ENCODE measurements around the gene NTSR1.

NTSR1 gene

DNA sequence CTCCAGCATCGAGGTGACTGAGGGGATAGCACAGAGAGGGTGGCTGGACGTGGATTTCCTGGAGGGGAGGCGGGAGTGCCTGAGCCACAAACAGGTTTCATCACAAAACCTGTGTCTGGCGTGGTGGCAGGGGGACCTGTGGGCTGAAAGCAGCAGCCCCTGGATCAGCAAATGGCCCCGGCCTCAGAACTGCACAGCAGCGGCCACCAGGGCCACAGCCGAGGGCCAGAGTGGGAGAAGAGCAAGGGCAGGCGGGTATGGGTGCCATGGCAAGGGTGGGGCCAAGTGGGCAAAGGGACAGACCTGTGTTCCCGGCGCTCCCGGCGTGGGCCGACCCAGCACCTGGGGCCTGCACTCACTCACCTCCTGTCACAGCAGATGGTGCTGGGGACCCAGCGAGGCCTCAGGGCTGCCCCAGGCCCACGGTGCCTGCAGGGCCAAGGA lies 19.0 kb downstream of the NTSR1 start:
- no peak overlapping the region for H2AFZ ChIP-seq (ENCODE audit: low read length)
- H3K9me2 ChIP-seq (replicated peaks; ENCODE audit: low read depth, low read length) = no peaks in the 10 kb centered on the region
- no peaks in the 10 kb centered on the region for H3K9me3 ChIP-seq (ENCODE audit: insufficient read depth, low read depth, low read length)
- no peak overlapping the region for H3K4me3 ChIP-seq (ENCODE audit: low read length, poor library complexity, severe bottlenecking)
- no peak overlapping the region for H3K4me2 ChIP-seq (ENCODE audit: low read depth, low read length, poor library complexity, severe bottlenecking)
- TF ChIP-seq, protein P1, sequence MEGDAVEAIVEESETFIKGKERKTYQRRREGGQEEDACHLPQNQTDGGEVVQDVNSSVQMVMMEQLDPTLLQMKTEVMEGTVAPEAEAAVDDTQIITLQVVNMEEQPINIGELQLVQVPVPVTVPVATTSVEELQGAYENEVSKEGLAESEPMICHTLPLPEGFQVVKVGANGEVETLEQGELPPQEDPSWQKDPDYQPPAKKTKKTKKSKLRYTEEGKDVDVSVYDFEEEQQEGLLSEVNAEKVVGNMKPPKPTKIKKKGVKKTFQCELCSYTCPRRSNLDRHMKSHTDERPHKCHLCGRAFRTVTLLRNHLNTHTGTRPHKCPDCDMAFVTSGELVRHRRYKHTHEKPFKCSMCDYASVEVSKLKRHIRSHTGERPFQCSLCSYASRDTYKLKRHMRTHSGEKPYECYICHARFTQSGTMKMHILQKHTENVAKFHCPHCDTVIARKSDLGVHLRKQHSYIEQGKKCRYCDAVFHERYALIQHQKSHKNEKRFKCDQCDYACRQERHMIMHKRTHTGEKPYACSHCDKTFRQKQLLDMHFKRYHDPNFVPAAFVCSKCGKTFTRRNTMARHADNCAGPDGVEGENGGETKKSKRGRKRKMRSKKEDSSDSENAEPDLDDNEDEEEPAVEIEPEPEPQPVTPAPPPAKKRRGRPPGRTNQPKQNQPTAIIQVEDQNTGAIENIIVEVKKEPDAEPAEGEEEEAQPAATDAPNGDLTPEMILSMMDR (conservative IDR thresholded peaks at IDR 0.05; ENCODE audit: low read length) = no peak
- TF ChIP-seq EZH2phosphoT487 (IDR thresholded peaks at IDR 0.05; ENCODE audit: borderline replicate concordance) = no peak
- H3K79me2 ChIP-seq (ENCODE audit: insufficient read depth, low read length) = no peaks in the 10 kb centered on the region
- no peak overlapping the region for H3K9ac ChIP-seq (ENCODE audit: low read depth, low read length, poor library complexity, severe bottlenecking)
- no peaks in the 10 kb centered on the region for H4K20me1 ChIP-seq (ENCODE audit: insufficient read depth, low read length, poor library complexity, severe bottlenecking)
- H3F3A ChIP-seq (ENCODE audit: low read depth) = no peaks in the 10 kb centered on the region
- H3K27me3 ChIP-seq (ENCODE audit: insufficient read depth, low read length, poor library complexity, severe bottlenecking) = no peaks in the 10 kb centered on the region
- H3K4me1 ChIP-seq (ENCODE audit: insufficient read depth, low read length, poor library complexity, severe bottlenecking) = no peaks in the 10 kb centered on the region
- H3K36me3 ChIP-seq (ENCODE audit: insufficient read depth, low read length) = no peaks in the 10 kb centered on the region

DNA sequence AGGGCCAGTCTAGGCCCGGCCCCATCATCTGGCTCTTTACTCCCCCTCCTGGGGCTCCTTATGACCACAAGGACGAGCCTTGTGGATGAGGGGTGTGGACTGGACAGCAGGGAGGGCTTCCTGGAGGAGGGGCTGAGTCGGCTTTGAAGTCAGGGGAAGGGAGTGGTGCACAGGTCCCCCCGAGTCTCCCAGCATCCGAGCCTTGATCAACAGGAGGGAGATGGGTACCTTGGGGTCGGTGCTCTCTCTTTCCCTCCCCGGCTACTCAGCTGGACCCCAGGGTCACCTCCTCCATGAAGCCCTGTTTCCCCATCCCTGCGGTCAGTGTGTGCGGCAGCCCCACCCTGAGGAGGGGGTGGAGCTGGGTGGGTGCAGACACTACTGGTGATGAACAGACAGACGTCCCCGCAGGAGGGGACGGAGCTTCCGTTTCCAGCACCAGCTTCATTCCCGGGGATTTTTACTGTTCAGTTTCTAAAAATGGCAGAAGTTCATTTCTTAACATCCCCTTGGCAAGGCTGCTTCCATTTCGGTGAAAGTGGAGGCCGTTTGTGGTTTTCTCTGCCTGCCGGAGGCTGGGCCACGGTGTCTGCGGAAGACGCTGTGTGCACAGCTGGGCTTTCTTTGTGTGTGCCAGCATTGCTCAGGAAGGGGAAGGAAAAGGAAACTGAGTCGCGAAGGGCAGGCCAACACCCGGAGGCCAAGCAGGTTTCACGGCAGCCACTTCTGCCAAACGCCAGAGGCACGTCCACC lies 19.6 kb downstream of the NTSR1 start:
- Histone ChIP-seq H3K79me2 (ENCODE audit: insufficient read depth, low read length) (no peaks in the 10 kb centered on the region), H3K27me3 (ENCODE audit: insufficient read depth, low read length, poor library complexity, severe bottlenecking) (no peaks in the 10 kb centered on the region), H3K4me1 (ENCODE audit: insufficient read depth, low read length, poor library complexity, severe bottlenecking) (no peaks in the 10 kb centered on the region), H3K9me2 (replicated peaks; ENCODE audit: low read depth, low read length) (no peaks in the 10 kb centered on the region), H4K20me1 (ENCODE audit: insufficient read depth, low read length, poor library complexity, severe bottlenecking) (no peaks in the 10 kb centered on the region), H3K4me2 (ENCODE audit: low read depth, low read length, poor library complexity, severe bottlenecking) (no peak overlapping the region), H3K4me3 (ENCODE audit: low read length, poor library complexity, severe bottlenecking) (no peak overlapping the region), H3K36me3 (ENCODE audit: insufficient read depth, low read length) (no peaks in the 10 kb centered on the region), H2AFZ (ENCODE audit: low read length) (no peak overlapping the region), H3K9ac (ENCODE audit: low read depth, low read length, poor library complexity, severe bottlenecking) (no peak overlapping the region), H3K9me3 (ENCODE audit: insufficient read depth, low read depth, low read length) (no peaks in the 10 kb centered on the region), H3F3A (ENCODE audit: low read depth) (no peaks in the 10 kb centered on the region)
- TF ChIP-seq, protein P1 (conservative IDR thresholded peaks at IDR 0.05; ENCODE audit: low read length) = no peak
- TF ChIP-seq EZH2phosphoT487 (IDR thresholded peaks at IDR 0.05; ENCODE audit: borderline replicate concordance) = no peak

DNA sequence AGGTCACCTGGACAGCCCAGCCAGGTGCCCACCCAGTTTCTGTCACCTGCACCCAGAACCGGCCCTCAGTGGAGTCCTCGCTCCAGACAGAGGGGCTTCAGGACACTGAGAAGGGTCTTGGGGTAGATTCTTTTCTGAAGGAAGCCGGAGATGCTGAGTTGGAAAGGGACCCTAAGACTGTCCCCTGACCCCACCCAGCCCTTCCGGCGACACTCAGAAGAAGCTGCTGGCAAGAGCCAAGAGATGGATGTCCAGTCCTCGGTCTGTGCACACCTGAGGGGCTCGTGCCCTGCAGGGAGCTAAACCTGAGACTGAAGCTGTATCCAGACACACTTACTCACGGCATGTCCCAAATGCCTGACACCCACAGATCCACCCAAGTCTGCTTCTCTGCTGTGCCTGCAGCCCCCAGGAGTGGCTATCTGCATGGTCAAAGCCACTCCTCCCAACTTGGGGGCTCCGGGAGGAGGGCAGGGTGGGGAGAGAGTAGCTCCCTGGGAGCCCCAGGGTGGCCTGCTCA lies 20.2 kb downstream of the NTSR1 start:
- Histone ChIP-seq H4K20me1 (ENCODE audit: insufficient read depth, low read length, poor library complexity, severe bottlenecking) (no peaks in the 10 kb centered on the region), H3K4me2 (ENCODE audit: low read depth, low read length, poor library complexity, severe bottlenecking) (no peak overlapping the region), H3K9ac (ENCODE audit: low read depth, low read length, poor library complexity, severe bottlenecking) (no peak overlapping the region), H3K4me3 (ENCODE audit: low read length, poor library complexity, severe bottlenecking) (no peak overlapping the region), H3K4me1 (ENCODE audit: insufficient read depth, low read length, poor library complexity, severe bottlenecking) (no peaks in the 10 kb centered on the region), H3K9me2 (replicated peaks; ENCODE audit: low read depth, low read length) (no peaks in the 10 kb centered on the region), H2AFZ (ENCODE audit: low read length) (no peak overlapping the region), H3K27me3 (ENCODE audit: insufficient read depth, low read length, poor library complexity, severe bottlenecking) (no peaks in the 10 kb centered on the region), H3K79me2 (ENCODE audit: insufficient read depth, low read length) (no peaks in the 10 kb centered on the region), H3F3A (ENCODE audit: low read depth) (no peaks in the 10 kb centered on the region), H3K9me3 (ENCODE audit: insufficient read depth, low read depth, low read length) (no peaks in the 10 kb centered on the region), H3K36me3 (ENCODE audit: insufficient read depth, low read length) (no peaks in the 10 kb centered on the region)
- TF ChIP-seq EZH2phosphoT487 (IDR thresholded peaks at IDR 0.05; ENCODE audit: borderline replicate concordance) = no peak
- TF ChIP-seq, protein P1 (conservative IDR thresholded peaks at IDR 0.05; ENCODE audit: low read length) = no peak

Measured in Loucy (cell line).